Embryonic facial prominence (tissue), 1 donor: Measurements from ENCODE around the gene ITGAL.
"Not testable (repeated sequence)": the region's sequence is repeated elsewhere in the genome, so short reads cannot be mapped to it uniquely, and the experiment has no call there.

ENCODE experiments used
- DNase-seq: peaks from one replicate; pipeline ENCODE4 v3.0.0-alpha.2; 2016; ENCODE audit errors: extremely low spot score

ITGAL gene

GRCh38 chr16:30526137-30526822 is 53.7 kb downstream of the ITGAL start, which contains the start of gene ZNF768:
Gene ZNF768, minus strand, starts transcription at chr16:30526566. Its CDS starts 153 bp downstream, at chr16:30526413.
- no peak for DNase-seq

DNA sequence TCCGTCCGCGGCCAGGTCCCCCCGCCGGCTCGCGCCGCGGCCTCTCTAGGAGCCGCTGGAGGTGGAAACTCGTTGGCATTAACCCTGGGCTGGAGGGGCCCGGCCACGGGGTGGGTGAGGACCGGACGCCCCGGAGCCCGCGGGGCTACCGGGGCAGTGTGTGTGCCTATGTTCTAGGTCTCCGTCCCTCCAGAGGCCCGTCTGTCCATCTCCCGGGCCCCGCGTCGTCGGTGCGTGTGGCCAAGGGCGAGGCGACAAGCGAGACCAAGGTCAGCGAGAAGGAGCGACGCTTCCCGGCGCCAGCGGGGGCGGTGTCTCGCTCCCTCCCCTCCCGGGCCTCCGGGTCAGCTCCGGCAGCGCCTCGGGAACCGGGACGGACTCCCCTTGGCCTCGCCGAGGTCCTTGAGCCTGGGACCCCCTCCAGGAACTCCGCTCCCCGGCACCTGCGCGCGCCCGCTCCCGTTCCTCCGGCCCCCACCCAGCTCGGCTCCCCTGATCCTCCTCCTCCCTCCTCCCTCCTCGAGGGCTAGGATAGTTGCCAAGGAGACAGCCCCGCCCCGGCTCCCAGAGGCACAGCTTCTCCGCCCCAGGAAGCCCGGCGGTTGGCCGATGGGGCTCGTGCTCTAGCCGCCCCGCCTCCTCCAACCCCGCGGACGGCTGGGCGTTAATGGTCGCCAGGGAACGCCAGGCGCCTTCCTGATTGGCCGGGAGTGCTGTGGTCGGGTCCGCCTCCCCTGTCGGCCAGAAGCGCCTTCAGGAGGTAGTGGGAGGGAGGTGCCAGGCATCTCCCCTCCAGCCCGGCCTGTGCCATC is 54.5 kb downstream of the ITGAL start:
- peak; percentile 94 for DNase-seq

GRCh38 chr16:30527635-30528178 is 55.2 kb downstream of the ITGAL start:
- DNase-seq, result no peak

DNA sequence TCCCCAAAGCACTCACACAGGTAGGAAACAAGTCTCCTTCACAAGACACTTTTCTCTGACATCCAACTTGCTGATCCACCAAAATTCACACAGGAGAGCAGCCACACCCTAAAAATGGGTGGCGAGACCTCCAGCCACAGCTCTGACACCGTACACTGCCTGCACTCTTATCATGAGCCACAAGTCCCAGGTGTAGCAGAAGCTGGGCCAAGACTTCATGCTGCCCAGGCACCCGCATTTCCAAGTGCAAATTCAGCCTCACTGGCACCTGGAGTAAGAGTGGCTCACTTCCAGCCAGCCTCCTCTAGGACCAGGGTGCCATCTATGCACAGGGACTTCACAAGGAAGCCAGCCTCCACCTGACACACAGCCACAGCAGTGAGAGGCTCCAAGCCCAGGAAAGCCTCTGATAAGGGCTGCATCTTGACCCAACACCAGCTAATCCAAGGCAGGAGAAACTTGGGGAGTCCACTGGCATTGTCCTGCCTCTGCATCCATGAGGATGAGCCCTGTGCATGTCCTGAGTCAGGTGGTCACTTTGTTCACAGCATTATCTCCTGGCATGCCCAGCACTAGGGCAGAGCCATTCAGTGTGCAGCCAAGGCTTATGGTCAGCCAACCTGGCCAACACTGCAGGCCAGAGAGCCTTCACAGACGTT is 56.4 kb downstream of the ITGAL start:
- DNase-seq, result no peak

DNA sequence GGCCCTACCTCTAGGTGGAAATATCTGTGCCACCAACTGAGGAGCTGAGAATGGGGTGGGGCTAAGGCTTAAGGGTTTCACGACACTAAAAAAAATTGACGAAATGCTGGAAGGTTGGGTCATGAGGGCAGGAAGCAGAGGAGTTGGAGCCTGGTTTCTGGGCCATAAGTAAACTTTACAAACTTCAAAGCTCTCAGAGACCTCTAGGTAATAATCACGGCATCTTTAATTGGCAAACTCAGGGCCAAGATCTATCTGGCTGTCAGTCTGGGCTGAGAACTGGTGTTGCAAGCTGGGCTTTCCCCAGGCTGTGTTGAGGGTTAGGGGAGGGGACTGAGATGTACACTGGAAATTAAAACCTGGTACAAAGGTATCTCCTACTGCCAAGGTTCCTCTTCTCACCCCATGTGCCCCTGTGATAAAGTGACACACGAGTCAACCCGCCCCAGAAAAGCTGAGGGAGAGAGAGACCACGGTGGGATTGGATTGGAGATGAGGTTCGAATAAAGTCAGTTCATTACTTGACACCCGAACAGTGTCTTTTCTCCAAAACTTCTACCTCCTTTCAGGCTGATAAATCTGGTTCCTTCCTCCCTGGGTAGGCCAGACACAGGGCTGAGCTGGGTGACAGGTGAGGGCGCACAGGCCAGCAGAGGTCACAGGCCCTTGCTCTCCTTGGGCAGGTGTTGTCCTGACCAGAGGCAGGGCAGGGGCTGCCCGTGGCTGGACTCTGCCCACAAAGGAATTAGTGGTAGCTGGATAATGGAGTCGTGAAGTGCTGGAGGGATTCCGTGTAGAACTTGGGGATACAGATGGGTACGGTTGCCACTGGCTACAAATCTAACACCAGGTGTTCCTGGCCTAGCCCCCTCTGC is 57.9 kb downstream of the ITGAL start:
- no peak for DNase-seq

- DNase-seq, result no peak
Observed at GRCh38 chr16:30532285-30533145, 60.0 kb downstream of the ITGAL start.

- DNase-seq, result no peak
Observed at GRCh38 chr16:30533146-30533522, 60.6 kb downstream of the ITGAL start.

DNA sequence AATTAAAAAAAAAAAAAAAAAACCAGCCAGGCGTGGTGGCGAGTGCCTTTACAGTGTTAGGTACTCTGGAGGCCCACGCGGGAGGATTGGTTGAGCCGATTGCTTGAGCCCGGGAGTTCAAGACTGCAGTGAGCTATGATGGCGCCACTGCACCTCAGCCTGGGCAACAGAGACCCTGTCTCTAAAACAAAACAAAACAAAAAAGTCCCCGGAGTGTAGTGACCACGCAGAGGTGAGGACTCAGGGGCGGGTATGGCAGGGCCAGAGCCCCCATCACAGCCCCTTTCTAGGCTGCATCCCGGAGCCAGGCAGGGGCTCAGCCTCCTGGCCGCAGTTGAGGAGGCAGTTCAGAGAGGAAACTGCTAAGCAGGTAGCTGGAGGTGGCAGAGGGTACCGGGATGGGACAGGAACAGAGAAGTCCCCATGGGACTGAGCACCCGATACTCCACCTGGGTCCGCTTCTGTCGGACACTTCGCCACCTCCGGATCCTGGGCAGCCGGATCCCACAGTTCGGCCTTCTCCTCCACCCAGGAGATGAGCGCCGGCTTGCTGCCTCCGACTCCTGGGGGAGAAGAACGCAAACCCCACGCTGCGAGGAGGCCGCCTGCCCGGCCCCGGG is 61.3 kb downstream of the ITGAL start:
- DNase-seq, result no peak

GRCh38 chr16:30534368-30535105 is 62.0 kb downstream of the ITGAL start, which contains the start of gene ZNF747:
Gene ZNF747, minus strand, starts transcription at chr16:30534858. Its CDS starts 179 bp downstream, at chr16:30534679.
- peak; percentile 78 for DNase-seq

DNA sequence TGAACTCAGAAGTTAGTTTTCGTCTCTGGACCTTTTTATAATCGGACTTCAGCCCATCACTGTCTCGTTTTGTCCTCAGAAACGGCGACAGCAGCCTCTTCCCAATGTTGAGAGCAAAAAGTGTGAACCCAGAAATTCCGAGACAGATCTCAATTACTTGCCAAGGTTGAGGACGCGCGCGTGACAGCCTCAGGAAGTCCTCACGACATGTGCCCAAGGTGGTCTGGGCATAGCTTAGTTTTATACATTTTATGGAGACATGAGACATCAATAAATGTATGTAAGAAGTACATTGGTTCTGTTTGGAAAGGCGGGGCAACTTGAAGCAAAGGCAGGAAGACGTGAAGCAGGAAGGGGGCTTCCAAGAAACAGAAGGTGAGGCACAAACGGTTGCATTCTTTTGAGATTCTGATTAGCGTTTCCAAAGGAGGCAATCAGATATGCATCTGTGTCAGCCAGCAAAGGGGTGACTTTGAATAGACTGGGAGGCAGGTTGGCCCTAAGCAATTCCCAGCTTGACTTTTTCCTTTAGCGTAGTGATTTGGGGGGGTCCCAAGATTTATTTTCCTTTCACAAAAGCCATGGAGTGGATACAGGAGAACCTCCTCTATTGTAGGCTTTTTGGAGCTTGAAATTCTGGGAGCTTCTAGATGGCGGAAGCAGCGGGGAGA is 62.7 kb downstream of the ITGAL start:
- DNase-seq, result no peak

- peak; percentile 72 for DNase-seq
Observed at GRCh38 chr16:30535777-30536190, 63.2 kb downstream of the ITGAL start.

DNA sequence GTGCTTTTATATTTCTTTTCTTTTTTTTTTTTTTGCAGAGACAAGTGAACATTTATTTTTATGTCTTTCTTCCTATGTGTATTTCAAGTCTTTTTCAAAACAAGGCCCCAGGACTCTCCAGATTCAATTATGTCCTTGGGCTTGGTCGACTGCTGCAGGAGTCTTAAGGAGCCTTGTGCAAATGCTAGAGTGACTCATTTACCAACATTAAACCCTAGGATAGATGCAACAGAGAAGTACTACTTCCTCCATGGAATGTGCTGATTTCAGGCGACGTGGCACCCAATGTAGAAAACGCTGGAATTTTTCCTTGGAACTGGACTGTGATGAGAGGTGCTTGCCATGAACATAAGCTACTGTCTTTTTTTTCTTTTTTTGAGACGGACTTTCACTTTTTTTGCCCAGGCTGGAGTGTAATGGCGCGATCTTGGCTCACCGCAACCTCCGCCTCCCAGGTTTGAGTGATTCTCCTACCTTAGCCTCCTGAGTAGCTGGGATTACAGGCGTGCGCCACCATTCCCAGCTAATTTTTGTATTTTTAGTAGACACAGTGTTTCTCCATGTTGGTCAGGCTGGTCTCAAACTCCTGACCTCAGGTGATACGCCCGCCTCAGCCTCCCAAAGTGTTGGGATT is 64.0 kb downstream of the ITGAL start:
- not testable (repeated sequence) for DNase-seq

DNA sequence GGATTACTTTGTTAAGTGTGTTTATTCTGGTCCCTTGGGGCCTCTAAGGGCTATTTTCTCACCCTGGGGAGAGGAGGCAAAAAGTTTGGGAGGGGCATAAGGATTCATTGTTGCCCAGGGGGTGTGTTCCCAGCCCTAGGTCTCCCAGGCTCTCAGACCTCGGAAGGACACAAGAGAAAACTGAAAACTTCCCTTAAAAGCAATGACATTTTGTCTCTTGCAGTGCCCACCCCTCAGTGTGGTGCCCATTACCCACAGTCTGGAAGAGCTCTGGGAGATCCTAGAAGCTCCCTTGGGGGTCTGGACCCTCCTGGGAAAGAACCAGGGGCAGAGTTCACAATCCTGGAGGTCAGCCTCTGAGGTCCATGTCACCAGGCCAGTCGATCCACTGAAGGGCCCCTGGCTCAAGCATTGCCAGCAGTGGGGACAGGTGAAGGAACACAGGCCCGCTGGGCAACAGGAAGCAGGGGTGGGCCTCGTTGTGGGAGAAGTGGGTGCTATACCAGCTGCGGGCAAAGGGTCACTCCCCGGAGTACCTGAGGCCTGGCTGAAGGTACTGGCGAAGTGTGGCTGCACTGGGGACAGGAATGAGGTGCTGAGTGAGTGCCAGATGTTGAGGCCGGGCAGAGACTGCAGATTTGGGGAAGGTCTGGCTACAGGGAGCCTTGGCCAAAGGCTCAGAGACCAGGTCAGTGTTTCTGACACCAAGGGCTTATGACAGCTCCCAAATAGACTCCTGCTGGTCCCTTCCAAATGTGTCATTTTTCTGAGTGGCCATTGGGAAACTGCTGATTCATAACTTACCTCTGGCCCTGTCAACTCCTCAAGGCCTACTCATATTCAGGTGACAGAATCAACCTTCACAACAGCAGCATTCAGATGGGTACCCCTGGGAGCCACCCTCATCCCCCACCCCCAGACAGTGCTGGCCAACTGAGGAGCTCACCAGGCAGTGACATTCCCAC is 66.7 kb downstream of the ITGAL start:
- no peak for DNase-seq

- not testable (repeated sequence) for DNase-seq
Observed at GRCh38 chr16:30539986-30540526, 67.5 kb downstream of the ITGAL start.

DNA sequence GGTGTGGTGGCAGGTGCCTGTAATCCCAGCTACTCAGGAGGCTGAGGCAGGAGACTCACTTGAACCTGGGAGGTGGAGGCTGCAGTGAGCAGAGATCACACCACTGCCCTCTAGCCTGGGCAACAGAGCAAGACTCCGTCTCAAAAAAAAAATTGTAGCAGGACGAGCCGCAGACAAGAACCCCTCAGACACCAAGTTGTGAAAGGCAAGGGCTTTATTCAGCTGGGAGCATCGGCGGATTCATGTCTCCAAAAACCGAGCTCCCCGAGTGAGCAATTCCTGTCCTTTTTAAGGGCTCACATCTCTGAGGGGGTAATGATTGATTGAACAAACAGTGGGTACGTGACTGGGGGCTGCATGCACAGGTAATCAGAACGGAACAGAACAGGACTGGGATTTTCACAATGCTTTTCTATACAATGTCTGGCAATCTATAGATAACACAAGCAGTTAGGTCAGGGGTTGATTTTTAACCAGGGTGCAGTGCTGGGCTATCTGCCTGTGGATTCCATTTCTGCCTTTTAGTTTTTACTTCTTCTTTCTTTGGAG is 68.4 kb downstream of the ITGAL start:
- not testable (repeated sequence) for DNase-seq
